Activated T-helper 2 cell treated with anti-CD3 and anti-CD28 coated beads, Interferon-gamma antibody, Interleukin-2, Interleukin-4, amounts not matched to agents 10 μg/mL and 5 μg/mL and 100 μg/mL, durations not matched to agents 14 hours and 24 hours and 36 hours (primary cell): Measurements from ENCODE around the gene LRRC23. TPM values are rescaled to one million over a fixed set of nuclear protein-coding genes. Genes with fewer than 3 reads are reported as not detected.

ENCODE experiments used
- DNase-seq: peaks from one replicate; pipeline ENCODE4 v3.0.0; 2021; ENCODE audit warnings: low spot score
- H3K27ac Mint-ChIP-seq: one replicate; pipeline ENCODE4 v1.8.0; 2021; ENCODE audit warnings: mixed read lengths
- H3K27me3 Mint-ChIP-seq: one replicate; pipeline ENCODE4 v1.8.0; 2021; ENCODE audit warnings: low read depth, mixed read lengths
- H3K36me3 Mint-ChIP-seq: one replicate; pipeline ENCODE4 v1.8.0; 2021; ENCODE audit warnings: low read depth, mixed read lengths
- H3K4me1 Mint-ChIP-seq: one replicate; pipeline ENCODE4 v1.8.0; 2021; ENCODE audit warnings: low read depth, mixed read lengths
- H3K4me3 Mint-ChIP-seq: one replicate; pipeline ENCODE4 v1.8.0; 2021; ENCODE audit warnings: low read depth, mild to moderate bottlenecking, moderate library complexity, mixed read lengths
- H3K9me3 Mint-ChIP-seq: one replicate; pipeline ENCODE4 v1.8.0; 2021; ENCODE audit warnings: mixed read lengths
- intact Hi-C: fragments of 100-400 bp; cut with micrococcal nuclease; formaldehyde crosslinking; loops from one replicate; pipeline ENCODE4 v1.15.1; 2023
- total RNA-seq: library from RNA; stranded (reverse); gene quantifications from 2 replicates; pipeline ENCODE4 v1.2.3, GENCODE V29; 2022

The LRRC23 gene
- total RNA-seq, 1 donor from 2014 or later = 4.7 TPM

- Mint-ChIP-seq H3K4me3 (peak overlapping the region; percentile 94), H3K36me3 (peaks cover 26% of the 10 kb centered on the region), H3K9me3 (no peaks in the 10 kb centered on the region), H3K4me1 (peaks cover 65% of the 10 kb centered on the region), H3K27me3 (no peaks in the 10 kb centered on the region), H3K27ac (peak overlapping the region; percentile 85)
- DNase-seq = no peak
- intact Hi-C loops = no loop called here
Observed at GRCh38 chr12:6928703-6929407, 24.2 kb downstream of the LRRC23 start.

GRCh38 chr12:6929466-6930452 lies 25.1 kb downstream of the LRRC23 start:
- DNase-seq = no peak
- Mint-ChIP-seq H3K4me1 (peaks cover 64% of the 10 kb centered on the region), H3K27me3 (no peaks in the 10 kb centered on the region), H3K36me3 (peaks cover 25% of the 10 kb centered on the region), H3K4me3 (peak overlapping the region; percentile 94), H3K27ac (peak overlapping the region; percentile 74), H3K9me3 (no peaks in the 10 kb centered on the region)
- intact Hi-C loops = no loop called here

GRCh38 chr12:6932766-6933165 lies 28.1 kb downstream of the LRRC23 start:
- Mint-ChIP-seq H3K36me3 (peaks cover 48% of the 10 kb centered on the region), H3K9me3 (no peaks in the 10 kb centered on the region), H3K4me1 (peaks cover 66% of the 10 kb centered on the region), H3K27ac (peak overlapping the region; percentile 70), H3K4me3 (peak overlapping the region; percentile 35), H3K27me3 (no peaks in the 10 kb centered on the region)
- intact Hi-C loops = no loop called here
- no peak for DNase-seq

GRCh38 chr12:6934110-6934509 lies 29.5 kb downstream of the LRRC23 start:
- peak overlapping the region; percentile 6 for H3K4me3 Mint-ChIP-seq
- intact Hi-C loops = no loop called here
- H3K27ac Mint-ChIP-seq = peak overlapping the region; percentile 95
- H3K36me3 Mint-ChIP-seq = peaks cover 48% of the 10 kb centered on the region
- no peaks in the 10 kb centered on the region for H3K27me3 Mint-ChIP-seq
- no peaks in the 10 kb centered on the region for H3K9me3 Mint-ChIP-seq
- DNase-seq = no peak
- H3K4me1 Mint-ChIP-seq = peaks cover 63% of the 10 kb centered on the region

- Mint-ChIP-seq H3K36me3 (peaks cover 59% of the 10 kb centered on the region), H3K9me3 (no peaks in the 10 kb centered on the region), H3K27ac (peak overlapping the region; percentile 95), H3K4me1 (peaks cover 53% of the 10 kb centered on the region), H3K4me3 (peak overlapping the region; percentile 80), H3K27me3 (no peaks in the 10 kb centered on the region)
- DNase-seq = no peak
- intact Hi-C loops = no loop called here
Observed at GRCh38 chr12:6935371-6936193, 31.0 kb downstream of the LRRC23 start.

GRCh38 chr12:6936194-6936635 lies 31.6 kb downstream of the LRRC23 start:
- H3K4me1 Mint-ChIP-seq = peaks cover 48% of the 10 kb centered on the region
- no peaks in the 10 kb centered on the region for H3K27me3 Mint-ChIP-seq
- no peak for DNase-seq
- intact Hi-C loops = no loop called here
- H3K9me3 Mint-ChIP-seq = no peaks in the 10 kb centered on the region
- H3K4me3 Mint-ChIP-seq = peak overlapping the region; percentile 80
- H3K36me3 Mint-ChIP-seq = peaks cover 58% of the 10 kb centered on the region
- peak overlapping the region; percentile 95 for H3K27ac Mint-ChIP-seq

- intact Hi-C loops = no loop called here
- DNase-seq = peak; percentile 65
Observed at GRCh38 chr12:6936636-6937480, 32.2 kb downstream of the LRRC23 start.

GRCh38 chr12:6937481-6938352 lies 33.1 kb downstream of the LRRC23 start:
- Mint-ChIP-seq H3K27me3 (no peaks in the 10 kb centered on the region), H3K36me3 (peaks cover 66% of the 10 kb centered on the region), H3K27ac (peak overlapping the region; percentile 95), H3K4me1 (peaks cover 44% of the 10 kb centered on the region), H3K9me3 (no peaks in the 10 kb centered on the region), H3K4me3 (peak overlapping the region; percentile 80)
- intact Hi-C loops = loop anchor here (1.0 kb wide), 1 partner anchor 13 kb away; no protein-coding TSS in a partner anchor
- DNase-seq = peak; percentile 93

More at GRCh38 chr12:6936636-6937480, 32.2 kb downstream of the LRRC23 start:
- Mint-ChIP-seq H3K4me3 (peak overlapping the region; percentile 80), H3K27ac (peak overlapping the region; percentile 95), H3K27me3 (no peaks in the 10 kb centered on the region), H3K4me1 (peaks cover 48% of the 10 kb centered on the region), H3K36me3 (peaks cover 60% of the 10 kb centered on the region), H3K9me3 (no peaks in the 10 kb centered on the region)

GRCh38 chr12:6938353-6939190 lies 34.0 kb downstream of the LRRC23 start:
- peak overlapping the region; percentile 95 for H3K27ac Mint-ChIP-seq
- H3K27me3 Mint-ChIP-seq = no peaks in the 10 kb centered on the region
- intact Hi-C loops = loop anchor here (1.0 kb wide), 1 partner anchor 14 kb away; no protein-coding TSS in a partner anchor
- DNase-seq = no peak
- no peaks in the 10 kb centered on the region for H3K9me3 Mint-ChIP-seq
- H3K4me3 Mint-ChIP-seq = peak overlapping the region; percentile 80
- peaks cover 60% of the 10 kb centered on the region for H3K36me3 Mint-ChIP-seq
- peaks cover 41% of the 10 kb centered on the region for H3K4me1 Mint-ChIP-seq

GRCh38 chr12:6939191-6939540 lies 34.5 kb downstream of the LRRC23 start:
- Mint-ChIP-seq H3K9me3 (no peaks in the 10 kb centered on the region), H3K36me3 (peaks cover 55% of the 10 kb centered on the region), H3K27me3 (no peaks in the 10 kb centered on the region), H3K4me1 (peaks cover 38% of the 10 kb centered on the region), H3K4me3 (peak overlapping the region; percentile 56), H3K27ac (peak overlapping the region; percentile 51)
- no peak for DNase-seq
- intact Hi-C loops = no loop called here
